ENCODE measurements around the gene MMP24OS. TPM values are rescaled to one million over a fixed set of nuclear protein-coding genes. Genes with fewer than 3 reads are reported as not detected.
A peak's percentile ranks its signal among the peaks of the same experiment; 100 is the strongest.

MMP24OS gene
- total RNA-seq, 1 donor from 2014 or later: 26.2 TPM

DNA sequence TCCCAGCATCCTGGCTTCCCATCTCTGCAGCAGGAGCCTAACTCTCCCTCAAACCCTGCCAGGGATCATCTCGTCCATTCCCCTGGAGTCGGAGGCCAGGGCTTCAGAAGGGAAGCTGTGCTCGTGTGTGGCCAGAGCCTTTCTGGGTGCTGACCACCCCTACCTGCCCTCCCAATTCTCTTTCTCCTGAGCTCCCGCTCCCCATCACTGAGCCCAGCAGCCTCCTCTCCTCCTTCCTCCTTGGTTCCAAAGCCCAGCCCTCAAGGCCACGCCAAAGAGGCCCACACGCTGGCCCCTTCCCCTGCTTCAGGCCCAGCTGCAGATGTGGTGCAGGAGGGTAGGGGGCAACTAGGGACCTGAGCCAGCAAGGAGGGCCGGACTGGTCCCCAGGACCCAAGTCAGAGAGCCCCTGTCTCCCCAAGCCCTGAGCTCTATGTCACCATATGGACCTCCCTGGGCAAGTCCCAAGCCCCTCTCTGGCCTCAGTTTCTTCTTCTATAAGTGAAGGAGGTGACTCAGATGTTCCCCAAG is 13.0 kb upstream of the MMP24OS start:
- Mint-ChIP-seq H3K27me3 (peaks cover 13% of the 10 kb centered on the region), H3K27ac (no peak overlapping the region), H3K4me3 (no peak overlapping the region), H3K36me3 (ENCODE audit: low read depth) (no peaks in the 10 kb centered on the region), H3K4me1 (peaks cover 1% of the 10 kb centered on the region), H3K9me3 (no peaks in the 10 kb centered on the region)
- no peak for DNase-seq
- intact Hi-C loops (cut with micrococcal nuclease): no loop called here

GRCh38 chr20:35290186-35290886 is 12.4 kb upstream of the MMP24OS start:
- Mint-ChIP-seq H3K27ac (no peak overlapping the region), H3K27me3 (peaks cover 10% of the 10 kb centered on the region)
- intact Hi-C loops (cut with micrococcal nuclease): no loop called here

DNA sequence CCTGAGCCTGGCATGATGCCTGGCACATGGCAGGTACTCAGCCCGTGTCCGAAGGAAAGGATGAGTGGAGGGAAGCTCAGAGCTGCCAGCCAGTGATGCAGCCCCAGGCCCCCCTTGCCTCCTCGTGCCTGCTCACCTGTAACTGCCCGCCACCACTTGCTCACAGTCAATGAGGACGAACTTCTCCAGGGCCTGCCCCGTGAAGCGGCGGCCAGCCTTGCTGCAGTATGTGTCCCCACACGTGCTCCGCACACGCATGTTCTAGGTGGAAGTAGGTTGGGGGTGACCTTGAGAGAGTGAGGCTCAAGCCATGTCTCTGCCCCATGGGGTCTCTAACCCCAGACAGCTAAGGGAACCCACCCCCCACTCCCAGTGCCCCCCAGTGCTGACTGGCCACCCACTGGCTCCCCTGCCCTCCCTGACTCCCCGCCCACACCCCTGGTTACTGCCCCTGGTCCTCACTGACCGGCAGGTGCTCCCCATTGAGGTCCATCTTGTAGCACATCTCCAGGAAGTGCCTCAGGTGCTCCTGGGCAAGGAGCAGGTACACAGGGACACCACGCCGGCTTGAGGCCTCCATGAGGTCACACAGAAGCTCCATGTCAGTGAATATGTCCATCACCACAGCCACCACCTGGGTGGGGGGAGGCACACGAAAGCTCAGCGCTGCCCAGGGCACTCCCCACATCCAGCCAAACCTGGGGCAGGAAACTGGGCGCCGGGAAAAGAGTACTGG is 10.6 kb upstream of the MMP24OS start:
- DNase-seq: no peak

More at GRCh38 chr20:35290186-35290886, 12.4 kb upstream of the MMP24OS start:
- Mint-ChIP-seq H3K9me3 (no peaks in the 10 kb centered on the region), H3K36me3 (ENCODE audit: low read depth) (no peaks in the 10 kb centered on the region), H3K4me1 (peaks cover 7% of the 10 kb centered on the region), H3K4me3 (no peak overlapping the region)
- no peak for DNase-seq

GRCh38 chr20:35287509-35288324 is 9.8 kb upstream of the MMP24OS start:
- Mint-ChIP-seq H3K27me3 (peaks cover 2% of the 10 kb centered on the region), H3K4me1 (peaks cover 20% of the 10 kb centered on the region), H3K4me3 (no peak overlapping the region), H3K9me3 (no peaks in the 10 kb centered on the region), H3K36me3 (ENCODE audit: low read depth) (peaks cover 13% of the 10 kb centered on the region), H3K27ac (no peak overlapping the region)
- intact Hi-C loops (cut with micrococcal nuclease): no loop called here
- no peak for DNase-seq

More for the DNA sequence above, 10.6 kb upstream of the MMP24OS start:
- no peak overlapping the region for H3K27ac Mint-ChIP-seq
- intact Hi-C loops (cut with micrococcal nuclease): no loop called here
- no peaks in the 10 kb centered on the region for H3K9me3 Mint-ChIP-seq
- H3K4me3 Mint-ChIP-seq: no peak overlapping the region
- peaks cover 17% of the 10 kb centered on the region for H3K4me1 Mint-ChIP-seq
- peaks cover 9% of the 10 kb centered on the region for H3K36me3 Mint-ChIP-seq (ENCODE audit: low read depth)
- peaks cover 4% of the 10 kb centered on the region for H3K27me3 Mint-ChIP-seq

DNA sequence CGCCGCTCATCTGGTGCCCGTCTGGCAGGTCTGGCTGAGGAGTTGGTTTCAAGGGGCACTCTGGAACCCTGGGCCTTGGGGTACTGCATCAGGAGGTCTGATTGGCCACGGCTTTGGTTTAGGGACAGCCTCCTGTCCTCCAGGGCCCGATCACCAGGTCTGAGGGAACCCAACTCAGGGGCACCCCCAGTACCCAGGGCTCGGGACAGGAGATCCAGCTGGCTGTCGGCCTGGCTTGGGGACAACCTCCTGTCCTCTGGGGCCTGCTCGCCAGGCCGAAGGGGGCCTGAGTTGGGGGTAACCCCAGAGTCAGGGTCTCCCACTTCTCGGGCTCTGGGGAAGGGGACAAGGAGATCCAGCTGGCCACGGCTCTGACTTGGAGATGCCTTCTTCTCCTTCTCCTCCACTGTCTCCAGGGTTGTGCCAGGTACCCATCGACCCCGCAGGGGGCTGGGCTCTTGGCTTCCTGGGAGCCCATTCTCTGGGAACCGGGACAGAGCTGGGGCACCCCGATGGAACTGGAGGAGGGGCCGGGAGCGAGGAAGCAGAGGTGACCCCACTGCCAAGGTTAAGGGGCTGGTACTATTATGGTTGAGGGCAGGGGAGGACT is 9.1 kb upstream of the MMP24OS start:
- intact Hi-C loops (cut with micrococcal nuclease): no loop called here
- no peaks in the 10 kb centered on the region for H3K9me3 Mint-ChIP-seq
- DNase-seq: no peak
- no peak overlapping the region for H3K4me3 Mint-ChIP-seq
- peaks cover 18% of the 10 kb centered on the region for H3K36me3 Mint-ChIP-seq (ENCODE audit: low read depth)
- H3K27me3 Mint-ChIP-seq: peaks cover 1% of the 10 kb centered on the region
- H3K27ac Mint-ChIP-seq: no peak overlapping the region
- H3K4me1 Mint-ChIP-seq: peaks cover 24% of the 10 kb centered on the region

DNA sequence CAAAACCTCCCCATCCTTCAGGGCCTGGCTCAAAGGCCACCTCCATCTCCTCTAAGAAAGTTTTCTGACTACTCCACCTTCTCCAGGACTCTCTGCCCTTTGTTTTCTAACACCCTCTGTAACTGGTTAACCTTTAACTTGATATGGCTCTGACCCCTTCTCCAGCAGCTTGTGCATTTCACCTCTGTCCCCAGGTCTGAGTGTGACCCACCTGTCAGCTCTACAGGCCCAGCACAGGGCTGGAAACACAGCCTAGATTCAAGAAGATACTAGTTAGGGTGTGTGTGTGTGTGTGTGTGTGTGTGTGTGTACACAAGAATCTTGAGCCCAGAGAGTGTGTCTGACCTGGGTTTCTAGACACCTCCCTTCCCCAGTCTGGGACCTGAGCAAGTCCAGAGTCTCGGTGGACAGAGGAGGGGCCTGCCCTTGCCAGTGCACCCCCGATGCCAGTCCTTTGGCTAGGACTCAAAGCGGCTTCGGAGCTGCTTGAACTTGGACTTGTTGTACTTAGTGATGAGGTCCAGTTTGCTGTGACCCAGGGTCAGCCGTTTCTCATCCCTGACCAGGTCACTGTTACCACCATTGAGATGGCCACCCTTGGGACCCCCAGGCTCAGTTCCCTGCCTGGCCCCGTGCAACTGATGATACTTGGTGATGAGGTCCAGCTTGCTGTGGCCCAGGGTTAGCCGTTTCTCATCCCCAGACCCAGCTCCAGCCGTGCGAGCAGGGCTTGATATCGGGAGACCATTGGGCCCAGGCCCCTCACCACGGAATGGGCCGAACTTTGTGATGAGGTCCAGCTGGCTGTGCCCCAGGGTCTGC is 8.4 kb upstream of the MMP24OS start:
- peak overlapping the region; percentile 87 for H3K27ac Mint-ChIP-seq
- H3K9me3 Mint-ChIP-seq: no peaks in the 10 kb centered on the region
- H3K4me1 Mint-ChIP-seq: peaks cover 24% of the 10 kb centered on the region
- peaks cover 1% of the 10 kb centered on the region for H3K27me3 Mint-ChIP-seq
- peak overlapping the region; percentile 90 for H3K4me3 Mint-ChIP-seq
- no peak for DNase-seq
- peaks cover 23% of the 10 kb centered on the region for H3K36me3 Mint-ChIP-seq (ENCODE audit: low read depth)
- intact Hi-C loops (cut with micrococcal nuclease): no loop called here

DNA sequence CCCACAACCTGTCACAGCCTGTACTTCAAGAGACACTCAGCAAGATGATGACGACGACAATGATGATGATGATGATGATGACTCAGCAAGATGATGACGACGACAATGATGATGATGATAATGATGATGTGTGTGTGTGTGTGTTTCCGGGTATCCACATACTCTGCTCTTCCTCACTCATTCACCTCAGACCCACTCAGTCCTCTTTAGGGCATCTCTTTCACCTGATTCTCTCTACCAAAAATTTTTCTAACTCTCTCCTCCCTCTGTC is 7.8 kb upstream of the MMP24OS start:
- DNase-seq: no peak
- peaks cover 24% of the 10 kb centered on the region for H3K36me3 Mint-ChIP-seq (ENCODE audit: low read depth)
- intact Hi-C loops (cut with micrococcal nuclease): loop anchor here (2.0 kb wide), 1 partner anchor 19 kb away; no protein-coding TSS in a partner anchor

DNA sequence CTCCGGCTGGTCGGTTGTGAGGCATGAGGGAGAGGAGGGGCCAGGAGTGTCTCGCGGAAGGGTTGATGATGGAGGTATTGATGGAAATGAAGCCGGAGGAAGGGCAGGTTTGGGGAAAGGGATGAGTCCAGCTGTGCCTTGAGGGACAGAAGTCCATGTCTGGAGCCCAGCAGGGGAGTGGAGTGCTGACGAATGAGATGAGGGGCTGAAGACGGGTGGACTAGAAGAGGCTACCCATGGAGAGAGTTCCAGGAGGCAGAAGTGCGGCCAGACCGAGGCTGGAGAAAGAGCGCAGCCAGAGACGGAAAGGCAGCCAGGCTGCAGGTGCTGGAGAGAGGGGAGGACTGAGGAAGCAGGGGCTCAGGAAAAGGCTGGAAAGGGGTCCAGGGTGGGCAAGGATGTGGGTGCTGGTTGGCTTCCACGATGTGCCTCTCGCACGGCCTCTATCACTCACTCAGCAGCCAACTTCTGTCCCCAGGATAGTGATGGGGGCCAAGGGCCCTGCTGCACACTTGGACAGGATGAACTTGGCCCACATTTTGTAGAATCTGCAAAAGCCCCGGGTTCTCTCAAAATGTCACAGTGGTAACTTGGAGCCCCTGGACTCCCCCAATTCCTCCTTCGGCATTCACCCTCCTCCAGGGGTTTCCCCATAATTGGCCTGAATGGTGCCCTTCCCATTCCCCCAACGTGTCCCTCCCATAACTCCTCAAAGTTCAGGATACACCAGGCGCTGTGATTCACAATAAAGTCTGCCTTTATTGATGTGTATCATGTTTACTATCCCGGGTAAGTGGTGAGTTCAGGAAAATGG is 7.3 kb upstream of the MMP24OS start:
- H3K27me3 Mint-ChIP-seq: no peaks in the 10 kb centered on the region
- peaks cover 24% of the 10 kb centered on the region for H3K4me1 Mint-ChIP-seq
- H3K27ac Mint-ChIP-seq: peak overlapping the region; percentile 95
- no peaks in the 10 kb centered on the region for H3K9me3 Mint-ChIP-seq
- peak overlapping the region; percentile 90 for H3K4me3 Mint-ChIP-seq
- intact Hi-C loops (cut with micrococcal nuclease): loop anchor here (1.0 to 2.0 kb wide), 2 partner anchors 20 to 138 kb away; partner anchors contain the start of gene EDEM2
- DNase-seq: no peak
- peaks cover 28% of the 10 kb centered on the region for H3K36me3 Mint-ChIP-seq (ENCODE audit: low read depth)

More for the DNA sequence above, 7.8 kb upstream of the MMP24OS start:
- Mint-ChIP-seq H3K4me1 (peaks cover 24% of the 10 kb centered on the region), H3K9me3 (no peaks in the 10 kb centered on the region), H3K4me3 (peak overlapping the region; percentile 90), H3K27me3 (no peaks in the 10 kb centered on the region), H3K27ac (peak overlapping the region; percentile 87)

DNA sequence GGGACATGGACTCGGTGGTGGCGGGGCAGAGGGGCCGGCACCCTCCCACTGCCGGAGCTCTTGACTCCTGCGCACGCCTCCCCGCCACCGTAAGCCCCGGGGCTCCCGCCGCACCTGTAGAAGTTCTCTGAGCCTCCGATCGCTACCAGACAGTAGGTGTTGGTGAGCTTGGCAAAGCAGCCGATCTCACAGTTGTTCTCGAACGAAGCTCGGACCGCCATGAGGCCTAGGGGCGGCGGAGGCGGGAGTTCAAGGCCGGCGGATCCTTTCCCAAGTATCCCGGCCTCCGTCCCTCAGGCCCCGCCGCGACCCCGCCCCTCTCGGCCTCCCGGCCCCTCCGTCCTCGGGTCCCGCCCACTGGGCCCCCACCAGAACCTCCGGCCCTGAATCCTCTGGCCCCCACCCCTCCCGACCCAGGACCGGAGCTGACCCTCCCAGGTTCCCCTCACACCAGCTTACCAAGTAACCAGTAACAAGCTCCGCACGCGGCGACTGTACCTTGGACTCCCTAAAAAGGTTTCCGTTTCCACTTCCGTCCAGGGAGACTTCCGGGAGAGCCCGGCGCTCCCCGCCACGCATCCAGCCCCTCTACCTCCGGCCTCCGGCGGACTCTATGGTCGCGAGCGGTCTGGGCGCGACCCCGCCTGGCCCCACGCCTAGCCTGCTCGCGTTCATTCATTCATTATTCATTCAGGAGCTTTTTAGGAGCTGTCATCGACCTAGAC is 6.5 kb upstream of the MMP24OS start, which contains the start of gene EIF6:
TSS of gene EIF6 (minus strand) at position 506 of the 725 bp plus-strand sequence. CDS start at position 221, 285 bp downstream.
- intact Hi-C loops (cut with micrococcal nuclease): loop anchor here (1.0 to 2.0 kb wide), 2 partner anchors 20 to 137 kb away; partner anchors contain the start of gene EDEM2
- H3K9me3 Mint-ChIP-seq: no peaks in the 10 kb centered on the region

GRCh38 chr20:35283441-35284266 is 5.7 kb upstream of the MMP24OS start:
- peak overlapping the region; percentile 88 for H3K27ac Mint-ChIP-seq
- no peak for DNase-seq
- peak overlapping the region; percentile 90 for H3K4me3 Mint-ChIP-seq
- H3K4me1 Mint-ChIP-seq: peaks cover 32% of the 10 kb centered on the region
- intact Hi-C loops (cut with micrococcal nuclease): loop anchor here (1.0 to 2.0 kb wide), 2 partner anchors 21 to 136 kb away; partner anchors contain the start of gene EDEM2
- no peaks in the 10 kb centered on the region for H3K27me3 Mint-ChIP-seq
- peaks cover 42% of the 10 kb centered on the region for H3K36me3 Mint-ChIP-seq (ENCODE audit: low read depth)
- H3K9me3 Mint-ChIP-seq: no peaks in the 10 kb centered on the region

More for the DNA sequence above, 6.5 kb upstream of the MMP24OS start, which contains the start of gene EIF6:
- Mint-ChIP-seq H3K4me3 (peak within 1 kb of the TSS; percentile 90), H3K4me1 (peaks cover 27% of the 10 kb centered on the region), H3K27me3 (no peaks in the 10 kb centered on the region), H3K36me3 (ENCODE audit: low read depth) (peaks cover 36% of the 10 kb centered on the region), H3K27ac (peak within 1 kb of the TSS; percentile 95)
- DNase-seq: peak; percentile 94

All from activated CD4-positive, alpha-beta T cell treated with anti-CD3 and anti-CD28 coated beads, Interleukin-2, amount 10 ng/mL, durations not matched to agents 24 days and 14 days (primary cell).